GM12891 (cell line): ENCODE measurements around the gene SLC25A40.
"Not testable (repeated sequence)": the region's sequence is repeated elsewhere in the genome, so short reads cannot be mapped to it uniquely, and the experiment has no call there.

Experiments
- DNase-seq: peaks from one replicate; pipeline ENCODE4 v3.0.0; 2011; ENCODE audit warnings: low spot score; ENCODE audit not compliant: insufficient read length
- FAIRE-seq: peaks from 2 replicates; lab custom pipeline; 2011; peaks lifted over from hg19 to GRCh38; lab: Jason Lieb, UNC
- PAX5 ChIP-seq: IDR thresholded peaks from 2 replicates; pipeline ENCODE4 v1.6.1; 2011; ENCODE audit warnings: low read length, moderate library complexity, mild to moderate bottlenecking; ENCODE audit not compliant: insufficient read depth, severe bottlenecking
- POLR2A ChIP-seq: IDR thresholded peaks from 2 replicates; pipeline ENCODE4 v1.6.1; 2011; ENCODE audit warnings: low read depth, low read length, control low read depth
- POLR2AphosphoS5 ChIP-seq: IDR thresholded peaks from 2 replicates; pipeline ENCODE4 v1.6.1; 2011; ENCODE audit warnings: low read depth, low read length, control low read depth
- POU2F2 ChIP-seq: IDR thresholded peaks from 2 replicates; pipeline ENCODE4 v1.6.1; 2011; ENCODE audit warnings: low read depth, mild to moderate bottlenecking, control low read depth, low read length, moderate library complexity
- SPI1 ChIP-seq: IDR thresholded peaks from 2 replicates; pipeline ENCODE4 v1.6.1; 2011; ENCODE audit warnings: low read depth, low read length, control low read depth
- TAF1 ChIP-seq: IDR thresholded peaks from 2 replicates; pipeline ENCODE4 v1.6.1; 2011; ENCODE audit warnings: low read depth, low read length, control low read depth

SLC25A40 gene

DNA sequence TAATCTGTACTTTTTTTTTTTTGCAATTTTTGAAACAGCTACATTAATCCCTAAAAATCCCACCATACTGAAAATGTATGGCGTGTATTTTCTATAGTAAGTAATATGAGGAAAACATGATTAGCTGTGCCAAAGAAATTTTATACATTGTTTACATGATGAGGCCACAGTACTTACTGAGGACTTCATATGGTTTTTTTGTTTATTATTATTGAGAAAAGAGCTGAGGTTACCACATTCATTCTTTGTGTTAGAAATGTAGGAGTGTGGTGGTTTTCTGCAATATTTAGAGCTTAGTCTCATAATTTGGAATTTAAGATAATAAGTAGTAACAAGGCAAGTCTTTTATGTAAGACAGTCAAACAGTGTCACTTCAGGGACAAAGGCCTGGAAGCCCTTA, 45.1 kb downstream of the SLC25A40 start:
- TF ChIP-seq POLR2AphosphoS5: no peak
- TF ChIP-seq TAF1: no peak
- no peak for TF ChIP-seq POLR2A
- no peak for TF ChIP-seq POU2F2
- no peak for TF ChIP-seq SPI1
- no peak for TF ChIP-seq PAX5
- DNase-seq (no peak), FAIRE-seq (no peak)

DNA sequence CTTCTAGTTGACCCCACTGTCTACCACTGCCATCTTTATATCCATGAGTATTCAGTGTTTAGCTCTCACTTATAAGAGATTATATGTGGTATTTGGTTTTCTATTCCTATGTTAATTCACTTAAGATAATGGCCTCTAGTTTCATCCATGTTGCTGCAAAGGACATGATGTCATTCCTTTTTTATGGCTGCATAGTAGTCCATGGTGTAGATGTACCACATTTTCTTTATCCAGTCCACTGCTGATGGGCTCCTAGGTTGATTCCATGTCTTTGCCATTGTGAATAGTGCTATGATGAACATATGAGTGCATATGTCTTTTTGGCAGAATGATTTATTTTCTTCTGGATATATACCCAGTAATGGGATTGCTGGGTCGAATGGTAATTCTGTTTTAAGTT, 47.8 kb downstream of the SLC25A40 start:
- not testable (repeated sequence) for DNase-seq, FAIRE-seq

DNA sequence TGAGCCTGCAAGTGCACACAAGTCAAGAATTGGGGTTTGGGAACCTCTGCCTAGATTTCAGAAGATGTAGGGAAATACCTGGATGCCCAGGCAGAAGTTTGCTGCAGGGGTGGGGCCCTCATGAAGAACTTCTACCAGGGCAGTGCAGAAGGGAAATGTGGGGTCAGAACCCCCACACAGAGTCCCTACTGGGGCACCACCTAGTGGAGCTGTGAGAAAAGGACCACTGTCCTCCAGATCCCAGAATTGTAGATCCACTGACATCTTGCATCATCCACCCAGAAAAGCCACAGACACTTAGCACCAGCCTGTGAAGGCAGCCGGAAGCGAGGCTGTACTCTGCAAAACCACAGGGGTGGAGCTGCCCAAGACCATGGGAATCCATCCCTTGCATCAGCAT, 50.8 kb downstream of the SLC25A40 start:
- DNase-seq, FAIRE-seq: not testable (repeated sequence)

DNA sequence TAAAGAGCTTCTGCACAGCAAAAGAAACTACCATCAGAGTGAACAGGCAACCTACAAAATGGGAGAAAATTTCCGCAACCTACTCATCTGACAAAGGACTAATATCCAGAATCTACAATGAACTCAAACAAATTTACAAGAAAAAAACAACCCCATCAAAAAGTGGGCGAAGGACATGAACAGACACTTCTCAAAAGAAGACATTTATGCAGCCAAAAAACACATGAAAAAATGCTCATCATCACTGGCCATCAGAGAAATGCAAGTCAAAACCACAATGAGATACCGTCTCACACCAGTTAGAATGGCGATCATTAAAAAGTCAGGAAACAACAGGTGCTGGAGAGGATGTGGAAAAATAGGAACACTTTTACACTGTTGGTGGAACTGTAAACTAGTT, 54.1 kb downstream of the SLC25A40 start:
- DNase-seq, FAIRE-seq: not testable (repeated sequence)

DNA sequence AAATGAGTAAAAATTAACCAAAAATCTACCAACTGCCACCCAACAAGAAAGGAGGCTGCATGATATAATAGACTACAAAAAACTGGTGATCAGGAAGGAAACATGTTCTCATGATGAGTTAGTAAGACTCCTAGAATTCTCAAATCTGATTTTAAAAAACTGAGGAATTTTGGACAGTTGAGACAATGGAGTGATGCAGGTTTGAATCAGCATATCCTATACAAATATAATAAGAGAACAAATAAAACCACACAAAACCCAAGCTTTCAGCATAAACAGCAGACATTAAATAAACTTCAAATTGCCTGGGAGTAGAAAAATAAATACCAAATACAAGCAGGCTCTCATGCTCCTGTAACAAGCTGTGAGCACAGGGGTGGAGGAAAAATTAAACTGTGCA, 57.8 kb downstream of the SLC25A40 start:
- FAIRE-seq (no peak), DNase-seq (no peak)
- TF ChIP-seq PAX5 (no peak), POU2F2 (no peak), SPI1 (no peak), POLR2AphosphoS5 (no peak), TAF1 (no peak), POLR2A (no peak)

DNA sequence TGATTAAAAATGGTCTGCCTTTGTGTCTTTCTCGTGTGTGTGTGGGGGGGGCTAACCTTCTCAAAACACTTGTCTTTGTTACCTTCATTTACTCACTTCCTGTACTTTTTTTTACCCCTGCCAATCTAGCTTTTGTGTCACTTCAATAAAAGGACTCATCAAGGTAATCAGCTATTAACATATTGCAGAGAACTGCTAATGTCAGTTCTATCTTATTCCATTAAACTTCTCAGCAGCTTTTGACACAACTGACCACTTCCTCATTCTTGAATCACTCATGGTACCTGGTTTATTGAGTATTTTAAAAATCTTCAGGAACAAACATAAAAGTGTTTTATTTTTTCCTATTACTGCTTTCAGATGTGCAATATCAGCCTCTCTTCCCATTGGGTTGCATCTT, 59.8 kb downstream of the SLC25A40 start:
- DNase-seq (no peak), FAIRE-seq (no peak)
- TF ChIP-seq PAX5 (no peak), POLR2AphosphoS5 (no peak), POLR2A (no peak), POU2F2 (no peak), SPI1 (peak; percentile 88)

DNA sequence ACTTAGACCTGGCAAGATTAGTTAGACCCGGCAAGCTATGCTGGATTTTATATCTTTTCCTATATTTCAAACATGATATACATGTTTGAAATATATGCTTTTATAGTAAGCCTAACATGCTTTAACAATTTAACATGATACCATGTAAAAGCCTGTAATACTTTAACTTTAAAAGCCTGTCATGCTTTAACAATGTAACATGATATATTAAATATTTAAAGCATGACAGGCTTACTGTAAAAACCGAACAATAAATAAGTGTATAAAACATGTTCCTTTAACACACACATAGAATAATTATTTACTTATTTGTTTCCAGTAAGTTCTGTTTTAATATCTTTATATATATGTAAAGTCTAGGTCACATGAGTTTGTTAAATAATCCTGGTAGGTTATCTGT, 65.4 kb downstream of the SLC25A40 start:
- no peak for TF ChIP-seq POU2F2
- no peak for TF ChIP-seq POLR2A
- TF ChIP-seq POLR2AphosphoS5: no peak
- TF ChIP-seq SPI1: no peak
- no peak for TF ChIP-seq TAF1
- no peak for TF ChIP-seq PAX5
- FAIRE-seq (no peak), DNase-seq (no peak)

DNA sequence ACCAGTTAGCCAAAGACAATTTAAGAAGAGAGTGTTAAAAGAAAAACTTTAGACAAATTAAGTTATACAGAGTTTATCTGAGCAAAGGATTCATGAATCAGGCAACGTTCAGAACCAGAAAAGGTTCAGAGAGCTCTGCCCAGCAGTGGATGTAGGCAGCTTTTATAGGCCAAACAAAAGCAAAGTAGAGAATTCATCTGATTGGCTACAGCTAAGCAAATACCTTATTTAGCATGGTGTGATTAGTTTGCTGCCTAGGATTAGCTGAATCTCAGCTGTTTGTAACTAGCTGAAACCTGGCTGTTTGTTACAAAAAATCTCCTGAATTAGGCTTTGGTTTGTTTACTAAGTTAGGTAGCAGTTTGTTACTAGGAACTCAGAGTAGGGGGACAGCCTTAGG, 66.0 kb downstream of the SLC25A40 start:
- FAIRE-seq (no peak), DNase-seq (no peak)
- no peak for TF ChIP-seq POU2F2
- no peak for TF ChIP-seq TAF1
- TF ChIP-seq POLR2AphosphoS5: no peak
- TF ChIP-seq PAX5: no peak
- no peak for TF ChIP-seq SPI1
- TF ChIP-seq POLR2A: no peak

DNA sequence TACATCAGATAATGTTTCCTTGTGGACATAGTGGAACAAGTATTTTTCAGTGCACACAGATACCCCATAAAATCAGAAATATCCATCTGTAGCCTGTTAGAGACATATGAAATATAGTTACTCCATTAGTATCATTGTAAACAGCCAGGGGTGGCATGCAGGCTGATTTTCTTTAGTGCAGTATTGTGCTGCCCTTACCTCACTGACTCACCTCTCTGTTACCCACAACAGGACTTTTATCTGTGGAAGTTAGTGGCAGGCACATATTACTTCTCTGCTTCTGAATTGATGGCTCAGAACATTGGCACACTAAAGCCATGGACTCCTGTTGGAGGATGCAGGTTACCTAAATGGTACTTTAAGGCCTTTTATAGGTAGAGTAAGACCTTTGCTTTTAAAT, 70.0 kb downstream of the SLC25A40 start:
- no peak for FAIRE-seq
- TF ChIP-seq POLR2AphosphoS5 (no peak), TAF1 (no peak), POLR2A (no peak), PAX5 (no peak), SPI1 (no peak), POU2F2 (no peak)
- no peak for DNase-seq

DNA sequence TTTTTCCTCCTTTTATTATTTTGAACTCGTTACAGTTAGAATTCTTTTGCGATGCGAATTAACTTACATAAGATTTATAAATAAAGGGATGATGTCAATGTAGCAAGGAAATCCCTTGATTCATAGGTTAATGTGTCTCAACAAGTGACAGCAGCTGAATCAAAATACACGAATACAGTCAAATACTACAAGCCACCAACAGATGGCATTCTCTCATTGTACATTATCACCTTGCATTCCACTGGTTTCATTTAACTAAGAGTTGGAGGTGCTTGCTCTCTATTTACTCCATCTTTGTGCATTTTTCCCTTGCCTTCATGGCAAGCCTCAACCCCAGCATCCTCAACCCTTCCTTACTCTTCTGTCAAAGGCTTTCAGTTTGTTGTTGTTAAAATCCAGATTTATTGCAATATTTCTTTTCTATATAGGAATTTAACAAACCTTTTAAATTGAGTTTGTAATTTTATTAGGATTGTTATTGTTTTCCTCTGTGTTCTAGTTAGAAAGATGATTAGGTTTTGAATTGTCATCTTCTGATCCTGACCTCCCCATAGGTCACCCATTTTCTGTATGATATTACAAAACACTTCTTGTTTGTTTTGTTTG, 78.3 kb downstream of the SLC25A40 start:
- DNase-seq (peak; percentile 5), FAIRE-seq (peak; percentile 96)
- TF ChIP-seq POLR2A (no peak), TAF1 (no peak), POU2F2 (no peak), SPI1 (no peak), POLR2AphosphoS5 (no peak), PAX5 (no peak)

DNA sequence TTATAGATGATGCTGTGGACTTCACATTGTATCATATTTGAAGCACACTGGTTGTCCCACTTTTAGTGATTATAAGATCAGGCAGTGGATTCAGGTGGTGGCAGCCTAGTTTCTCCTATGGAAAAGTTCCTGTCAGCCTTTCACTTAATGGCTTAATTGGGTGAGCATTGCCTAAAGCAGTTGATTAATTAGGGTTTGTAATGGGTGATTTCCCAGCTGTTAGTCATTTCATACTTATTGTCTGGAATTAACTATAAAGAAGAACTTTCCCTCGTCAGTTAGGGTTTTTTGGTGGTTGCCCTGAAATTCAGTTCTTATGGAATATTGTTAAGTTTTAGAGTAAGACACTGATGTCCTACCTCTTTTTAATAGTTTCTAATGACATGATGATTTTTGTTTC, 78.8 kb downstream of the SLC25A40 start:
- FAIRE-seq (no peak), DNase-seq (no peak)
- TF ChIP-seq PAX5: no peak
- no peak for TF ChIP-seq TAF1
- TF ChIP-seq POLR2AphosphoS5: no peak
- no peak for TF ChIP-seq POU2F2
- no peak for TF ChIP-seq SPI1
